ENCODE data around the gene DEFB131A.
"Not testable (repeated sequence)": the region's sequence is repeated elsewhere in the genome, so short reads cannot be mapped to it uniquely, and the experiment has no call there.

DNA sequence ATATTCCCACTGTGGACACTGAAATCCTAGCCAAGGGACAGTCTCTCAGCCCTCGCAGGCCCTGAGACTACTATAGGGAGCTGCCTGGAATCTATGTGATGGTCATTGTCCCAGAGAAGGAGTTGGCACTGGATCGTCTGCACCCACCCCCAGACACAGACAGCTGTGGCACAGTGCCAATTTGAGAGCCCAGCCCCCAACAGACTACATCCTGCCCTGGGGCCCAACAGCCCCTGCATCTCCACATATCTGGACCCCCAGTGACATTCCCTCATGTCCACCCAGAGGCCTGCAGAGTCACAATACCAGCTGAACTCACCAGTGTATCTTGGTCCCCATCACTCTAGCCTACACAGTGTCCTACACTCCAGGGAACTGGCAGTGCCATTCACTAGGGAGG is 38.4 kb upstream of the DEFB131A start:
- TF ChIP-seq, protein P1, sequence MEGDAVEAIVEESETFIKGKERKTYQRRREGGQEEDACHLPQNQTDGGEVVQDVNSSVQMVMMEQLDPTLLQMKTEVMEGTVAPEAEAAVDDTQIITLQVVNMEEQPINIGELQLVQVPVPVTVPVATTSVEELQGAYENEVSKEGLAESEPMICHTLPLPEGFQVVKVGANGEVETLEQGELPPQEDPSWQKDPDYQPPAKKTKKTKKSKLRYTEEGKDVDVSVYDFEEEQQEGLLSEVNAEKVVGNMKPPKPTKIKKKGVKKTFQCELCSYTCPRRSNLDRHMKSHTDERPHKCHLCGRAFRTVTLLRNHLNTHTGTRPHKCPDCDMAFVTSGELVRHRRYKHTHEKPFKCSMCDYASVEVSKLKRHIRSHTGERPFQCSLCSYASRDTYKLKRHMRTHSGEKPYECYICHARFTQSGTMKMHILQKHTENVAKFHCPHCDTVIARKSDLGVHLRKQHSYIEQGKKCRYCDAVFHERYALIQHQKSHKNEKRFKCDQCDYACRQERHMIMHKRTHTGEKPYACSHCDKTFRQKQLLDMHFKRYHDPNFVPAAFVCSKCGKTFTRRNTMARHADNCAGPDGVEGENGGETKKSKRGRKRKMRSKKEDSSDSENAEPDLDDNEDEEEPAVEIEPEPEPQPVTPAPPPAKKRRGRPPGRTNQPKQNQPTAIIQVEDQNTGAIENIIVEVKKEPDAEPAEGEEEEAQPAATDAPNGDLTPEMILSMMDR (IDR thresholded peaks at IDR 0.05): not testable (repeated sequence)
- not testable (repeated sequence) for TF ChIP-seq TEAD1 (CRISPR knock-in tag; IDR thresholded peaks at IDR 0.05); ESRRA (CRISPR knock-in tag; IDR thresholded peaks at IDR 0.05; ENCODE audit: borderline replicate concordance); CBFB (CRISPR knock-in tag; IDR thresholded peaks at IDR 0.05; ENCODE audit: low read depth); MYBL2 (CRISPR knock-in tag; IDR thresholded peaks at IDR 0.05); NFATC4 (CRISPR knock-in tag; IDR thresholded peaks at IDR 0.05)
- TF ChIP-seq, protein P2, sequence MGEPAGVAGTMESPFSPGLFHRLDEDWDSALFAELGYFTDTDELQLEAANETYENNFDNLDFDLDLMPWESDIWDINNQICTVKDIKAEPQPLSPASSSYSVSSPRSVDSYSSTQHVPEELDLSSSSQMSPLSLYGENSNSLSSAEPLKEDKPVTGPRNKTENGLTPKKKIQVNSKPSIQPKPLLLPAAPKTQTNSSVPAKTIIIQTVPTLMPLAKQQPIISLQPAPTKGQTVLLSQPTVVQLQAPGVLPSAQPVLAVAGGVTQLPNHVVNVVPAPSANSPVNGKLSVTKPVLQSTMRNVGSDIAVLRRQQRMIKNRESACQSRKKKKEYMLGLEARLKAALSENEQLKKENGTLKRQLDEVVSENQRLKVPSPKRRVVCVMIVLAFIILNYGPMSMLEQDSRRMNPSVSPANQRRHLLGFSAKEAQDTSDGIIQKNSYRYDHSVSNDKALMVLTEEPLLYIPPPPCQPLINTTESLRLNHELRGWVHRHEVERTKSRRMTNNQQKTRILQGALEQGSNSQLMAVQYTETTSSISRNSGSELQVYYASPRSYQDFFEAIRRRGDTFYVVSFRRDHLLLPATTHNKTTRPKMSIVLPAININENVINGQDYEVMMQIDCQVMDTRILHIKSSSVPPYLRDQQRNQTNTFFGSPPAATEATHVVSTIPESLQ (CRISPR knock-in tag; IDR thresholded peaks at IDR 0.05): not testable (repeated sequence)
- TF ChIP-seq, protein P3, sequence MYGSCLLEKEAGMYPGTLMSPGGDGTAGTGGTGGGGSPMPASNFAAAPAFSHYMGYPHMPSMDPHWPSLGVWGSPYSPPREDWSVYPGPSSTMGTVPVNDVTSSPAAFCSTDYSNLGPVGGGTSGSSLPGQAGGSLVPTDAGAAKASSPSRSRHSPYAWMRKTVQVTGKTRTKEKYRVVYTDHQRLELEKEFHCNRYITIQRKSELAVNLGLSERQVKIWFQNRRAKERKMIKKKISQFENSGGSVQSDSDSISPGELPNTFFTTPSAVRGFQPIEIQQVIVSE (CRISPR knock-in tag; IDR thresholded peaks at IDR 0.05; ENCODE audit: borderline replicate concordance): not testable (repeated sequence)
- TF ChIP-seq, protein P4, sequence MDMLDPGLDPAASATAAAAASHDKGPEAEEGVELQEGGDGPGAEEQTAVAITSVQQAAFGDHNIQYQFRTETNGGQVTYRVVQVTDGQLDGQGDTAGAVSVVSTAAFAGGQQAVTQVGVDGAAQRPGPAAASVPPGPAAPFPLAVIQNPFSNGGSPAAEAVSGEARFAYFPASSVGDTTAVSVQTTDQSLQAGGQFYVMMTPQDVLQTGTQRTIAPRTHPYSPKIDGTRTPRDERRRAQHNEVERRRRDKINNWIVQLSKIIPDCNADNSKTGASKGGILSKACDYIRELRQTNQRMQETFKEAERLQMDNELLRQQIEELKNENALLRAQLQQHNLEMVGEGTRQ (CRISPR knock-in tag; IDR thresholded peaks at IDR 0.05): not testable (repeated sequence)
- TF ChIP-seq, protein P5, sequence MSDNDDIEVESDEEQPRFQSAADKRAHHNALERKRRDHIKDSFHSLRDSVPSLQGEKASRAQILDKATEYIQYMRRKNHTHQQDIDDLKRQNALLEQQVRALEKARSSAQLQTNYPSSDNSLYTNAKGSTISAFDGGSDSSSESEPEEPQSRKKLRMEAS (CRISPR knock-in tag; IDR thresholded peaks at IDR 0.05): not testable (repeated sequence)
- TF ChIP-seq, protein P6, sequence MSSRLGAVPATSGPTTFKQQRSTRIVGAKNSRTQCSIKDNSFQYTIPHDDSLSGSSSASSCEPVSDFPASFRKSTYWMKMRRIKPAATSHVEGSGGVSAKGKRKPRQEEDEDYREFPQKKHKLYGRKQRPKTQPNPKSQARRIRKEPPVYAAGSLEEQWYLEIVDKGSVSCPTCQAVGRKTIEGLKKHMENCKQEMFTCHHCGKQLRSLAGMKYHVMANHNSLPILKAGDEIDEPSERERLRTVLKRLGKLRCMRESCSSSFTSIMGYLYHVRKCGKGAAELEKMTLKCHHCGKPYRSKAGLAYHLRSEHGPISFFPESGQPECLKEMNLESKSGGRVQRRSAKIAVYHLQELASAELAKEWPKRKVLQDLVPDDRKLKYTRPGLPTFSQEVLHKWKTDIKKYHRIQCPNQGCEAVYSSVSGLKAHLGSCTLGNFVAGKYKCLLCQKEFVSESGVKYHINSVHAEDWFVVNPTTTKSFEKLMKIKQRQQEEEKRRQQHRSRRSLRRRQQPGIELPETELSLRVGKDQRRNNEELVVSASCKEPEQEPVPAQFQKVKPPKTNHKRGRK (CRISPR knock-in tag; IDR thresholded peaks at IDR 0.05; ENCODE audit: borderline replicate concordance): not testable (repeated sequence)
